Esophagus muscularis mucosa (tissue), 4 donors: ENCODE data around the gene PHC3. TPM values are rescaled to one million over a fixed set of nuclear protein-coding genes. Genes with fewer than 3 reads are reported as not detected.

Experiments
- DNase-seq: peaks from one replicate; pipeline ENCODE4 v3.0.0-alpha.2; 2017; ENCODE audit errors: extremely low spot score
- H3K27ac ChIP-seq, 4 donors: fragments of 200-600 bp; sonication (generic); replicated peaks in 1 of 4; 1 replicate in 3 of 4; 2 replicates in 1 of 4; pipeline ENCODE4 v1.5.1; 2016 to 2019; ENCODE audit warnings: mild to moderate bottlenecking in 1 of 4
- H3K27me3 ChIP-seq, 4 donors: fragments of 200-600 bp; sonication (generic); one replicate each; pipeline versions ENCODE4 v1.5.1 to v1.6.0; 2016 to 2019
- H3K36me3 ChIP-seq, 4 donors: fragments of 200-600 bp; sonication (generic); one replicate each; pipeline ENCODE4 v1.5.1; 2016 to 2019
- H3K4me1 ChIP-seq, 4 donors: fragments of 200-600 bp; sonication (generic); one replicate each; pipeline ENCODE4 v1.5.1; 2016 to 2019
- H3K4me3 ChIP-seq, 4 donors: fragments of 200-600 bp; sonication (generic); 1 replicate in 2 of 4; 2 replicates in 2 of 4; pipeline ENCODE4 v1.5.1; 2016 to 2019; ENCODE audit warnings: mild to moderate bottlenecking in 4 of 4, moderate library complexity in 1 of 4
- H3K9me3 ChIP-seq, 4 donors: fragments of 200-600 bp; sonication (generic); 1 replicate in 3 of 4; 2 replicates in 1 of 4; pipeline ENCODE4 v1.5.1; 2016 to 2019
- EP300 ChIP-seq: sonication (generic); formaldehyde crosslinking; IDR thresholded peaks from one replicate; pipeline ENCODE4 v1.6.1; 2017; ENCODE audit warnings: antibody characterized with exemption
- POLR2A ChIP-seq: fragments of 450-650 bp; IDR thresholded peaks from one replicate; pipeline ENCODE4 v1.6.1; 2017; ENCODE audit warnings: antibody characterized with exemption, moderate library complexity, mild to moderate bottlenecking, low read depth
- POLR2AphosphoS5 ChIP-seq, 2 donors: sonication (generic); formaldehyde crosslinking; IDR thresholded peaks; one replicate each; pipeline ENCODE4 v1.6.1; 2017; ENCODE audit warnings: antibody characterized with exemption in 2 of 2
- WGBS: methylation state at CpG from one replicate; pipeline ENCODE4 v1.1.5; 2018; 5-methylcytosine and 5-hydroxymethylcytosine counted together
- intact Hi-C: fragments of 100-400 bp; cut with DNase I; formaldehyde crosslinking; loops from one replicate; pipeline ENCODE4 v1.15.1; 2023
- total RNA-seq, 4 donors: library from RNA; depleted of rRNA; stranded (reverse); fragments of >200 nt; gene quantifications; one replicate each; pipeline versions ENCODE4 v1.1.0 to v1.2.1, GENCODE V29; 2016
- TF ChIP-seq, protein P1 (sequence below), 3 experiments: fragments of 200-600 bp in 2 of 3; fragments of 450-650 bp in 1 of 3; sonication (generic) in 2 of 3; IDR thresholded peaks; one replicate each; pipeline ENCODE4 v1.5.1; 2017 to 2019; ENCODE audit warnings: antibody characterized with exemption in 3 of 3, mild to moderate bottlenecking in 2 of 3, moderate library complexity in 1 of 3

The PHC3 gene
- total RNA-seq, 4 donors from 2014 or later = 53.7 to 83.1 (median 70.8) TPM

DNA sequence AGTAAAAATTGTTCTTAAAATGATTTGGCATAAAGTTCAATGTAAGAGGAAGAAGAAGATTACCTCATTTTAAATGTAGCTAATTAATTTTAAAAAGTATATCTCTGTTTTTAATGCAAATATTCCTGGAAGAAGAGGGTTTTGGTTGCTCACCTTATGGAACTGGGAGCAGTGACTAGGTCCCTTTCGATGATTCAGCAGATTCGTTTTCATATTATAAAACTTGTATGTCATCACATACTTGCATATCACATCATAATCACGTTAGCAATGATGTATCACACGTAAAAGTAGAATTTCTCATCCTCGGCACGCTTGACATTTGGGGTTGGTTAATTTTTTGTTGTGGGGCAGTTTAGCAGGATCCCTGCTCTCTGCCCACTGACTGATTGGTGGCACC lies 96.1 kb downstream of the PHC3 start:
- Histone ChIP-seq H3K27me3 (no peaks in the 10 kb centered on the region), H3K4me3 (no peak overlapping the region), H3K4me1 (peaks cover 0 to 4% (median 0%) of the 10 kb centered on the region in 4 donors), H3K36me3 (peaks cover 0 to 69% (median 25%) of the 10 kb centered on the region in 4 donors), H3K27ac (no peak overlapping the region), H3K9me3 (no peaks in the 10 kb centered on the region)
- intact Hi-C loops = no loop called here
- WGBS = 97% methylated on average over 6 of the region's 6 CpGs
- DNase-seq = no peak
- TF ChIP-seq POLR2AphosphoS5 (IDR thresholded peaks at IDR 0.05) (peak in 1 of 2 donors; percentile 7), EP300 (no peak), POLR2A (no peak)
- TF ChIP-seq, protein P1, sequence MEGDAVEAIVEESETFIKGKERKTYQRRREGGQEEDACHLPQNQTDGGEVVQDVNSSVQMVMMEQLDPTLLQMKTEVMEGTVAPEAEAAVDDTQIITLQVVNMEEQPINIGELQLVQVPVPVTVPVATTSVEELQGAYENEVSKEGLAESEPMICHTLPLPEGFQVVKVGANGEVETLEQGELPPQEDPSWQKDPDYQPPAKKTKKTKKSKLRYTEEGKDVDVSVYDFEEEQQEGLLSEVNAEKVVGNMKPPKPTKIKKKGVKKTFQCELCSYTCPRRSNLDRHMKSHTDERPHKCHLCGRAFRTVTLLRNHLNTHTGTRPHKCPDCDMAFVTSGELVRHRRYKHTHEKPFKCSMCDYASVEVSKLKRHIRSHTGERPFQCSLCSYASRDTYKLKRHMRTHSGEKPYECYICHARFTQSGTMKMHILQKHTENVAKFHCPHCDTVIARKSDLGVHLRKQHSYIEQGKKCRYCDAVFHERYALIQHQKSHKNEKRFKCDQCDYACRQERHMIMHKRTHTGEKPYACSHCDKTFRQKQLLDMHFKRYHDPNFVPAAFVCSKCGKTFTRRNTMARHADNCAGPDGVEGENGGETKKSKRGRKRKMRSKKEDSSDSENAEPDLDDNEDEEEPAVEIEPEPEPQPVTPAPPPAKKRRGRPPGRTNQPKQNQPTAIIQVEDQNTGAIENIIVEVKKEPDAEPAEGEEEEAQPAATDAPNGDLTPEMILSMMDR (IDR thresholded peaks at IDR 0.05) = no peak

DNA sequence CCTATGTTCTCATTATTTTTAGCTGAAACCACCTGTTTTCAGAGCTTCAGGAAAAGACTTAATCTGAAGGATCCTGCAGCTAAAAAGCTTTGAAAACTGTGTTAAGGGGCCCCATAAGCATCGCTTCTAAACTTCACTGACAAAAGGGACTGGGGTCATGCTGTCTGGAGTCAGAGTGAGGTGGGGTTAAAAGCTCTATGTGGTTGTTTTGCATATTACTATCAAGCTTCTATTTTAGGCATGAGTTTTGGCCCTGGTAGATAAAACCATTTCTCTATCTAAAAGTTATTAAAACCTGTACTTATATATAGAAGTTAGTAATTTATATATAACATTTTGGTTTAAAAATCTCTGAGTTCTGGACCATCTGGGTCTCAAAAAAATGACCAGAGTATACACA lies 98.2 kb downstream of the PHC3 start:
- WGBS = 100% methylated on average over 1 of the region's 1 CpG
- Histone ChIP-seq H3K4me3 (no peak overlapping the region), H3K27me3 (no peaks in the 10 kb centered on the region), H3K9me3 (no peaks in the 10 kb centered on the region), H3K4me1 (no peaks in the 10 kb centered on the region), H3K27ac (no peak overlapping the region), H3K36me3 (peaks cover 0 to 51% (median 23%) of the 10 kb centered on the region in 4 donors)
- intact Hi-C loops = no loop called here
- TF ChIP-seq, protein P1 (IDR thresholded peaks at IDR 0.05) = no peak
- no peak for TF ChIP-seq POLR2A
- TF ChIP-seq EP300 = no peak
- no peak for TF ChIP-seq POLR2AphosphoS5 (IDR thresholded peaks at IDR 0.05)
- DNase-seq = no peak

GRCh38 chr3:170081079-170081741 lies 100.3 kb downstream of the PHC3 start:
- Histone ChIP-seq H3K4me3 (no peak overlapping the region), H3K4me1 (no peaks in the 10 kb centered on the region), H3K9me3 (no peaks in the 10 kb centered on the region), H3K27me3 (no peaks in the 10 kb centered on the region), H3K27ac (no peak overlapping the region), H3K36me3 (peaks cover 0 to 35% (median 14%) of the 10 kb centered on the region in 4 donors)
- no peak for TF ChIP-seq POLR2AphosphoS5 (IDR thresholded peaks at IDR 0.05)
- no peak for TF ChIP-seq POLR2A
- TF ChIP-seq, protein P1 (IDR thresholded peaks at IDR 0.05) = no peak
- no peak for TF ChIP-seq EP300
- intact Hi-C loops = no loop called here
- no peak for DNase-seq
- 67% methylated on average over 1 of the region's 1 CpG for WGBS

- no peaks in the 10 kb centered on the region for H3K27me3 ChIP-seq
- WGBS = 86% methylated on average over 4 of the region's 4 CpGs
- no peaks in the 10 kb centered on the region for H3K4me1 ChIP-seq
- intact Hi-C loops = no loop called here
- DNase-seq = no peak
- H3K27ac ChIP-seq = no peak overlapping the region
- no peak for TF ChIP-seq EP300
- no peak for TF ChIP-seq POLR2A
- TF ChIP-seq, protein P1 (IDR thresholded peaks at IDR 0.05) = no peak
- H3K36me3 ChIP-seq = peaks cover 0 to 29% (median 8%) of the 10 kb centered on the region in 4 donors
- H3K4me3 ChIP-seq = no peak overlapping the region
- H3K9me3 ChIP-seq = no peaks in the 10 kb centered on the region
Observed at GRCh38 chr3:170080605-170081004, 100.9 kb downstream of the PHC3 start.
